ENCODE data around the gene SCYL1.

The SCYL1 gene

GRCh38 chr11:65552388-65552951, 27.6 kb downstream of the SCYL1 start:
- DNase-seq = no peak
- H3K4me3 ChIP-seq (ENCODE audit: low read depth, low read length) = no peak overlapping the region
- TF ChIP-seq, protein P1, sequence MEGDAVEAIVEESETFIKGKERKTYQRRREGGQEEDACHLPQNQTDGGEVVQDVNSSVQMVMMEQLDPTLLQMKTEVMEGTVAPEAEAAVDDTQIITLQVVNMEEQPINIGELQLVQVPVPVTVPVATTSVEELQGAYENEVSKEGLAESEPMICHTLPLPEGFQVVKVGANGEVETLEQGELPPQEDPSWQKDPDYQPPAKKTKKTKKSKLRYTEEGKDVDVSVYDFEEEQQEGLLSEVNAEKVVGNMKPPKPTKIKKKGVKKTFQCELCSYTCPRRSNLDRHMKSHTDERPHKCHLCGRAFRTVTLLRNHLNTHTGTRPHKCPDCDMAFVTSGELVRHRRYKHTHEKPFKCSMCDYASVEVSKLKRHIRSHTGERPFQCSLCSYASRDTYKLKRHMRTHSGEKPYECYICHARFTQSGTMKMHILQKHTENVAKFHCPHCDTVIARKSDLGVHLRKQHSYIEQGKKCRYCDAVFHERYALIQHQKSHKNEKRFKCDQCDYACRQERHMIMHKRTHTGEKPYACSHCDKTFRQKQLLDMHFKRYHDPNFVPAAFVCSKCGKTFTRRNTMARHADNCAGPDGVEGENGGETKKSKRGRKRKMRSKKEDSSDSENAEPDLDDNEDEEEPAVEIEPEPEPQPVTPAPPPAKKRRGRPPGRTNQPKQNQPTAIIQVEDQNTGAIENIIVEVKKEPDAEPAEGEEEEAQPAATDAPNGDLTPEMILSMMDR (IDR thresholded peaks at IDR 0.05; ENCODE audit: low read depth, low read length) = no peak
- peaks cover 7% of the 10 kb centered on the region for H3K4me1 ChIP-seq
- no peaks in the 10 kb centered on the region for H3K9me3 ChIP-seq
- no peaks in the 10 kb centered on the region; the same call in 1 of the 2 replicates for H3K36me3 ChIP-seq
- no peaks in the 10 kb centered on the region for H3K27me3 ChIP-seq

DNA sequence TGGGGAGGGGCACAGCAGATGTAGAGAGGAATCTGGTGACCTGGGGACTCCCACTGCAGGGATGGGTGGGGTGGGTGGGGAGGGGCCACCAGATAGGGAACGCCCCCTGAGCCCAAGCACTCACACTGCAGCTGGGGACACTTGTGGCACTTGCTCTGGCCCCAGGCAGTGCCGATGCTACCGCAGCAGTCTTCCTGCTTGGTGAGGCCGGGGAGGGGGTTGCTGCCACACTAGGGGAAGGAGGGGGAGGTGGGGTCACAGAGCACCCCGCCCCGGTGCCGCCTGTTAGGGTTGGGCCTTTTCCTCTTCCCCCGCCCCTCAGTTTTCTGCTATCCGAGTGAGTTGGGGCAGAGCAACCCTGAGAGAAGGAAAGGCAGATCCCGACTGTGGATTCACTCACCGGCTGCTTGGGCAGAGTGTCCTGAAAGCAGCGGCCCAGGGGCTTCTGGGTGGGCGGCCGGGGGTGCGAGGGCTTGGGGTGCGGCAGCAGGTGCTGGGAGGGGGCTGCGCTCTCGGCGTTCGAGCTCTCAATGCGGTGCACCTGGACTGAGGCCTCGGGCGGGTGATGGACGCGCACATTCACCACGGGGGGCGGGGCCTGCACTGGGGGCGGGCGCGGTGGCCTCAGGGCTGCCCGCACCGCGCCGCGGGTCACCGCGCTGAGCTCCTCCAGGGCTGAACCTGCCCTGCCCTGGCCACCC, 28.6 kb downstream of the SCYL1 start:
- H3K27me3 ChIP-seq = no peaks in the 10 kb centered on the region
- H3K4me3 ChIP-seq (ENCODE audit: low read depth, low read length) = no peak overlapping the region
- DNase-seq = peak; percentile 44
- no peaks in the 10 kb centered on the region; the same call in 1 of the 2 replicates for H3K36me3 ChIP-seq
- TF ChIP-seq, protein P1 (IDR thresholded peaks at IDR 0.05; ENCODE audit: low read depth, low read length) = no peak
- H3K9me3 ChIP-seq = no peaks in the 10 kb centered on the region
- H3K4me1 ChIP-seq = peaks cover 7% of the 10 kb centered on the region

- no peak for DNase-seq
- no peaks in the 10 kb centered on the region for H3K9me3 ChIP-seq
- no peaks in the 10 kb centered on the region for H3K27me3 ChIP-seq
- TF ChIP-seq, protein P1 (IDR thresholded peaks at IDR 0.05; ENCODE audit: low read depth, low read length) = no peak
- no peaks in the 10 kb centered on the region; the same call in 1 of the 2 replicates for H3K36me3 ChIP-seq
- no peak overlapping the region for H3K4me3 ChIP-seq (ENCODE audit: low read depth, low read length)
- H3K4me1 ChIP-seq = peaks cover 7% of the 10 kb centered on the region
Observed at GRCh38 chr11:65554057-65554818, 29.4 kb downstream of the SCYL1 start.

GRCh38 chr11:65554842-65555430, 30.1 kb downstream of the SCYL1 start:
- no peak for DNase-seq
- Histone ChIP-seq H3K9me3 (no peaks in the 10 kb centered on the region), H3K36me3 (no peaks in the 10 kb centered on the region; the same call in 1 of the 2 replicates), H3K27me3 (no peaks in the 10 kb centered on the region), H3K4me1 (peaks cover 11% of the 10 kb centered on the region), H3K4me3 (ENCODE audit: low read depth, low read length) (no peak overlapping the region)
- TF ChIP-seq, protein P1 (IDR thresholded peaks at IDR 0.05; ENCODE audit: low read depth, low read length) = no peak

- TF ChIP-seq, protein P1 (IDR thresholded peaks at IDR 0.05; ENCODE audit: low read depth, low read length) = no peak
- Histone ChIP-seq H3K27me3 (no peaks in the 10 kb centered on the region), H3K36me3 (no peaks in the 10 kb centered on the region; the same call in 1 of the 2 replicates), H3K9me3 (no peaks in the 10 kb centered on the region), H3K4me3 (ENCODE audit: low read depth, low read length) (no peak overlapping the region), H3K4me1 (peaks cover 16% of the 10 kb centered on the region)
- no peak for DNase-seq
Observed at GRCh38 chr11:65555693-65556231, 30.9 kb downstream of the SCYL1 start.

Measured in BE2C (cell line).